Osteocyte (in vitro differentiated cells): ENCODE results near the gene OR5AC2. TPM values are rescaled to one million over a fixed set of nuclear protein-coding genes. Genes with fewer than 3 reads are reported as not detected.

ENCODE experiments used
- DNase-seq: peaks from one replicate; pipeline ENCODE4 v3.0.0; 2021; ENCODE audit warnings: mixed read lengths; ENCODE audit not compliant: unreplicated experiment; ENCODE audit errors: extremely low spot score
- H3K27ac Mint-ChIP-seq: one replicate; pipeline ENCODE4 v1.8.0; 2021; ENCODE audit warnings: mild to moderate bottlenecking, mixed read lengths; ENCODE audit not compliant: unreplicated experiment
- H3K27me3 Mint-ChIP-seq: one replicate; pipeline ENCODE4 v1.8.0; 2021; ENCODE audit warnings: mixed read lengths; ENCODE audit not compliant: unreplicated experiment
- H3K36me3 Mint-ChIP-seq: one replicate; pipeline ENCODE4 v1.8.0; 2021; ENCODE audit warnings: mixed read lengths; ENCODE audit not compliant: unreplicated experiment
- H3K4me1 Mint-ChIP-seq: one replicate; pipeline ENCODE4 v1.8.0; 2021; ENCODE audit warnings: mixed read lengths; ENCODE audit not compliant: unreplicated experiment
- H3K4me3 Mint-ChIP-seq: one replicate; pipeline ENCODE4 v1.8.0; 2021; ENCODE audit warnings: mild to moderate bottlenecking, moderate library complexity, mixed read lengths; ENCODE audit not compliant: unreplicated experiment
- H3K9me3 Mint-ChIP-seq: one replicate; pipeline ENCODE4 v1.8.0; 2021; ENCODE audit warnings: mixed read lengths; ENCODE audit not compliant: unreplicated experiment
- CTCF ChIP-seq: fragments of 200-600 bp; sonication (generic); IDR thresholded peaks from 2 replicates; pipeline ENCODE4 v1.5.0; 2021; ENCODE audit warnings: antibody characterized with exemption, mild to moderate bottlenecking, moderate library complexity
- long read RNA-seq: library from polyadenylated mRNA; unstranded; transcript quantifications from one replicate; pipeline ENCODE4 v2.0.0, GENCODE V29; 2021
- total RNA-seq: library from RNA; stranded (reverse); gene quantifications from 2 replicates; pipeline ENCODE4 v1.2.1, GENCODE V29; 2021

OR5AC2 gene
- not detected in 2 replicates for total RNA-seq
- long read RNA-seq = 0 reads

GRCh38 chr3:98086873-98087272 lies at the start of gene OR5AC2:
OR5AC2 (plus strand) TSS chr3:98087173; CDS start chr3:98087173, 0 bp downstream.
- DNase-seq = no peak
- H3K36me3 Mint-ChIP-seq = no peaks in the 10 kb centered on the region
- peaks cover 3% of the 10 kb centered on the region for H3K27me3 Mint-ChIP-seq
- no peaks in the 10 kb centered on the region for H3K4me1 Mint-ChIP-seq
- TF ChIP-seq CTCF = no peak
- H3K27ac Mint-ChIP-seq = no peak within 1 kb of the TSS
- H3K9me3 Mint-ChIP-seq = no peaks in the 10 kb centered on the region
- no peak within 1 kb of the TSS for H3K4me3 Mint-ChIP-seq

GRCh38 chr3:98038286-98038685 lies 48.7 kb upstream of the OR5AC2 start:
- TF ChIP-seq CTCF = no peak
- DNase-seq = no peak
- Mint-ChIP-seq H3K4me1 (no peaks in the 10 kb centered on the region), H3K4me3 (no peak overlapping the region), H3K9me3 (peaks cover 11% of the 10 kb centered on the region), H3K27me3 (peaks cover 47% of the 10 kb centered on the region), H3K27ac (no peak overlapping the region), H3K36me3 (no peaks in the 10 kb centered on the region)

- no peak overlapping the region for H3K27ac Mint-ChIP-seq
- no peaks in the 10 kb centered on the region for H3K36me3 Mint-ChIP-seq
- H3K4me3 Mint-ChIP-seq = no peak overlapping the region
- H3K4me1 Mint-ChIP-seq = no peaks in the 10 kb centered on the region
- DNase-seq = no peak
- peaks cover 46% of the 10 kb centered on the region for H3K27me3 Mint-ChIP-seq
- no peak for TF ChIP-seq CTCF
- H3K9me3 Mint-ChIP-seq = peaks cover 11% of the 10 kb centered on the region
Measured at GRCh38 chr3:98038876-98039275, 48.1 kb upstream of the OR5AC2 start.

GRCh38 chr3:98039322-98040024 lies 47.5 kb upstream of the OR5AC2 start:
- no peaks in the 10 kb centered on the region for H3K4me1 Mint-ChIP-seq
- DNase-seq = peak; percentile 86
- no peaks in the 10 kb centered on the region for H3K36me3 Mint-ChIP-seq
- peak; percentile 88 for TF ChIP-seq CTCF
- H3K4me3 Mint-ChIP-seq = peak overlapping the region; percentile 69
- H3K27me3 Mint-ChIP-seq = peaks cover 50% of the 10 kb centered on the region
- H3K9me3 Mint-ChIP-seq = peaks cover 11% of the 10 kb centered on the region
- peak overlapping the region; percentile 12 for H3K27ac Mint-ChIP-seq

GRCh38 chr3:98041350-98041749 lies 45.6 kb upstream of the OR5AC2 start:
- Mint-ChIP-seq H3K9me3 (peaks cover 11% of the 10 kb centered on the region), H3K36me3 (no peaks in the 10 kb centered on the region), H3K27ac (no peak overlapping the region), H3K4me3 (no peak overlapping the region), H3K4me1 (no peaks in the 10 kb centered on the region), H3K27me3 (peaks cover 55% of the 10 kb centered on the region)
- DNase-seq = no peak
- no peak for TF ChIP-seq CTCF
